K562 (cell line): ENCODE measurements around the gene LCMT2. TPM values are rescaled to one million over a fixed set of nuclear protein-coding genes. Genes with fewer than 3 reads are reported as not detected.

ENCODE experiments used
- ATF7 ChIP-seq: fragments of 450-650 bp; IDR thresholded peaks from 2 replicates; pipeline ENCODE4 v1.7.1; 2014; ENCODE audit warnings: mild to moderate bottlenecking, moderate library complexity
- DEAF1 ChIP-seq: fragments of 450-650 bp; formaldehyde crosslinking; IDR thresholded peaks from 2 replicates; pipeline ENCODE4 v1.4.0; 2020; ENCODE audit warnings: mild to moderate bottlenecking, moderate library complexity
- ESRRB ChIP-seq: fragments of 250-450 bp; sonication (Bioruptor Pico); IDR thresholded peaks from 2 replicates; pipeline ENCODE4 v1.5.0; 2020; ENCODE audit warnings: mild to moderate bottlenecking, moderate library complexity, borderline replicate concordance
- EZH2 ChIP-seq: IDR thresholded peaks from 2 replicates; pipeline ENCODE4 v1.6.1; 2012; ENCODE audit warnings: low read depth, mild to moderate bottlenecking, inconsistent platforms, low read length, borderline replicate concordance
- GTF2A2 ChIP-seq: IDR thresholded peaks from 2 replicates; pipeline ENCODE4 v1.6.1; 2016; ENCODE audit warnings: mild to moderate bottlenecking, missing genetic modification characterization, missing compliant biosample characterization
- KLF6 ChIP-seq: fragments of 250-450 bp; sonication (Bioruptor Pico); IDR thresholded peaks from 2 replicates; pipeline ENCODE4 v1.4.0; 2020; ENCODE audit warnings: mild to moderate bottlenecking, moderate library complexity, borderline replicate concordance
- L3MBTL2 ChIP-seq: fragments of 450-650 bp; IDR thresholded peaks from 2 replicates; pipeline ENCODE4 v1.6.1; 2016; ENCODE audit warnings: mild to moderate bottlenecking, moderate library complexity
- MTA1 ChIP-seq: fragments of 450-650 bp; IDR thresholded peaks from 2 replicates; pipeline ENCODE4 v1.6.1; 2017; ENCODE audit warnings: borderline replicate concordance
- MYC ChIP-seq, 2 experiments: fragments of 250-450 bp in 1 of 2; sonication (Bioruptor Pico) in 1 of 2; IDR thresholded peaks; 2 replicates each; pipeline versions ENCODE4 v1.5.1 to v1.6.1; 2012 to 2021; ENCODE audit warnings: low read depth in 2 of 2, borderline replicate concordance in 1 of 2, improper control_type of control experiment in 1 of 2, low read length in 1 of 2, mild to moderate bottlenecking in 1 of 2, moderate library complexity in 1 of 2
- NFXL1 ChIP-seq: fragments of 450-650 bp; formaldehyde crosslinking; IDR thresholded peaks from 2 replicates; pipeline ENCODE4 v1.4.0; 2021; ENCODE audit warnings: mild to moderate bottlenecking
- PHF20 ChIP-seq: fragments of 450-650 bp; IDR thresholded peaks from 2 replicates; pipeline ENCODE4 v1.6.1; 2018; ENCODE audit not compliant: partially characterized antibody
- RBM39 ChIP-seq: fragments of 200-400 bp; formaldehyde crosslinking; optimal IDR thresholded peaks from 2 replicates; pipeline ENCODE3; 2018; ENCODE audit warnings: low read depth, low read length
- SAFB ChIP-seq: fragments of 200-400 bp; formaldehyde crosslinking; IDR thresholded peaks from 2 replicates; pipeline ENCODE4 v1.6.1; 2017; ENCODE audit warnings: low read depth, low read length, borderline replicate concordance
- TARDBP ChIP-seq: fragments of 450-650 bp; IDR thresholded peaks from 2 replicates; pipeline ENCODE4 v1.6.1; 2016
- THAP7 ChIP-seq: fragments of 250-450 bp; sonication (Bioruptor Pico); IDR thresholded peaks from 2 replicates; pipeline ENCODE4 v1.5.0; 2021
- U2AF2 ChIP-seq: fragments of 200-400 bp; formaldehyde crosslinking; optimal IDR thresholded peaks from 2 replicates; pipeline ENCODE3; 2017; ENCODE audit warnings: low read depth, mild to moderate bottlenecking, low read length
- ZBTB17 ChIP-seq: fragments of 450-650 bp; formaldehyde crosslinking; IDR thresholded peaks from 2 replicates; pipeline ENCODE4 v1.4.0; 2020; ENCODE audit warnings: mild to moderate bottlenecking
- ZBTB8A ChIP-seq: fragments of 450-650 bp; IDR thresholded peaks from 2 replicates; pipeline ENCODE4 v1.6.1; 2018; ENCODE audit warnings: mild to moderate bottlenecking, moderate library complexity; ENCODE audit not compliant: partially characterized antibody
- ZNF444 ChIP-seq: fragments of 250-450 bp; sonication (Bioruptor Pico); IDR thresholded peaks from 2 replicates; pipeline ENCODE4 v1.4.0; 2020; ENCODE audit warnings: mild to moderate bottlenecking, moderate library complexity
- polyA plus RNA-seq, 8 experiments: library from polyadenylated mRNA; depleted of rRNA in 4 of 8; stranded (reverse) in 5 of 8; unstranded in 3 of 8; fragments of >200 nt; fragmentation: Nextera tagmentation in 2 of 8; fragmentation: Illumina TruSeq in 1 of 8; extraction: Ambion mirVana in 2 of 8; extraction: Trizol in 1 of 8; gene quantifications; 2 replicates each; pipeline versions ENCODE4 v1.2.1 to v1.2.3, GENCODE V29; 2011 to 2014; ENCODE audit warnings: inconsistent platforms in 1 of 8, missing spikeins in 1 of 8
- total RNA-seq, 7 experiments: library from RNA; depleted of rRNA in 6 of 7; stranded (reverse); fragments of >200 nt in 6 of 7; fragmentation: Illumina TruSeq in 2 of 7; extraction: Trizol in 2 of 7; gene quantifications; 2 replicates each; pipeline versions ENCODE4 v1.2.1 to v1.2.3, GENCODE V29; 2011 to 2021; ENCODE audit warnings: low replicate concordance in 1 of 7
- TF ChIP-seq, protein P1 (sequence below): fragments of 250-450 bp; sonication (Bioruptor Pico); IDR thresholded peaks from 2 replicates; pipeline ENCODE4 v1.8.0; 2022; ENCODE audit warnings: inconsistent platforms, mild to moderate bottlenecking, moderate library complexity, borderline replicate concordance

Gene LCMT2
- total and polyA plus RNA-seq, 9 of the 15 experiments (the other 6 are each of a cell fraction or from before 2014, with no cell fraction given), result 2.5 to 22.3 (median 15.2) TPM

- TF ChIP-seq KLF6, result peak; percentile 75; the same call in 1 of the 2 replicates
- TF ChIP-seq ZBTB17 (CRISPR knock-in tag), result 0 out of 2 replicates have a peak, but pooled peaks have one; percentile 14
- TF ChIP-seq ESRRB (CRISPR knock-in tag), result no peak
- TF ChIP-seq EZH2, result no peak
- no peak for TF ChIP-seq THAP7 (CRISPR knock-in tag)
- peak; percentile 93 for TF ChIP-seq MYC (IDR thresholded peaks at IDR 0.05; ENCODE audit: low read depth, low read length)
- TF ChIP-seq MYC (CRISPR knock-in tag; IDR thresholded peaks at IDR 0.05; ENCODE audit: borderline replicate concordance, low read depth), result peak; percentile 91
- no peak for TF ChIP-seq ZNF444
- no peak for TF ChIP-seq GTF2A2
- TF ChIP-seq NFXL1 (CRISPR knock-in tag), result no peak
- TF ChIP-seq ATF7, result peak; percentile 90
- TF ChIP-seq SAFB, result 0 out of 2 replicates have a peak, but pooled peaks have one; percentile 31
- TF ChIP-seq L3MBTL2, result peak; percentile 95
- TF ChIP-seq TARDBP, result 0 out of 2 replicates have a peak, but pooled peaks have one; percentile 19
- no peak for TF ChIP-seq MTA1
- TF ChIP-seq PHF20, result peak; percentile 97
- TF ChIP-seq RBM39, result no peak
- 0 out of 2 replicates have a peak, but pooled peaks have one; percentile 11 for TF ChIP-seq DEAF1 (CRISPR knock-in tag)
- no peak for TF ChIP-seq ZBTB8A
- no peak for TF ChIP-seq U2AF2
- TF ChIP-seq, protein P1, sequence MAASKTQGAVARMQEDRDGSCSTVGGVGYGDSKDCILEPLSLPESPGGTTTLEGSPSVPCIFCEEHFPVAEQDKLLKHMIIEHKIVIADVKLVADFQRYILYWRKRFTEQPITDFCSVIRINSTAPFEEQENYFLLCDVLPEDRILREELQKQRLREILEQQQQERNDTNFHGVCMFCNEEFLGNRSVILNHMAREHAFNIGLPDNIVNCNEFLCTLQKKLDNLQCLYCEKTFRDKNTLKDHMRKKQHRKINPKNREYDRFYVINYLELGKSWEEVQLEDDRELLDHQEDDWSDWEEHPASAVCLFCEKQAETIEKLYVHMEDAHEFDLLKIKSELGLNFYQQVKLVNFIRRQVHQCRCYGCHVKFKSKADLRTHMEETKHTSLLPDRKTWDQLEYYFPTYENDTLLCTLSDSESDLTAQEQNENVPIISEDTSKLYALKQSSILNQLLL (CRISPR knock-in tag), result no peak
Measured at GRCh38 chr15:43329960-43330779, at the start of gene LCMT2 (continued).
